Ectodermal cell (in vitro differentiated cells): Measurements from ENCODE around the gene PRKCZ.

Experiments
- H3K27ac ChIP-seq: 2 replicates; pipeline ENCODE4 v1.7.0; 2013; ENCODE audit warnings: mild to moderate bottlenecking, low read depth, low read length; ENCODE audit not compliant: insufficient read depth, poor library complexity, severe bottlenecking
- H3K27me3 ChIP-seq: 2 replicates; pipeline ENCODE4 v1.7.0; 2013; ENCODE audit warnings: mild to moderate bottlenecking, low read length; ENCODE audit not compliant: insufficient read depth, control insufficient read depth, poor library complexity, severe bottlenecking
- H3K36me3 ChIP-seq: one replicate; pipeline ENCODE4 v1.7.0; 2013; ENCODE audit warnings: low read length; ENCODE audit not compliant: control insufficient read depth, insufficient read depth
- H3K4me1 ChIP-seq: one replicate; pipeline ENCODE4 v1.7.0; 2013; ENCODE audit warnings: low read length; ENCODE audit not compliant: control insufficient read depth, insufficient read depth
- H3K4me3 ChIP-seq: 2 replicates; pipeline ENCODE4 v1.7.0; 2013; ENCODE audit warnings: low read depth, low read length, control low read depth; ENCODE audit not compliant: insufficient read depth
- H3K9me3 ChIP-seq: 2 replicates; pipeline ENCODE4 v1.7.0; 2013; ENCODE audit warnings: mild to moderate bottlenecking, low read length, moderate library complexity; ENCODE audit not compliant: control insufficient read depth
- WGBS, 2 experiments: methylation state at CpG; one replicate each; pipeline ENCODE4 v1.1.7; 2013; ENCODE audit warnings: missing lambda C conversion rate in 2 of 2; 5-methylcytosine and 5-hydroxymethylcytosine counted together

PRKCZ gene

DNA sequence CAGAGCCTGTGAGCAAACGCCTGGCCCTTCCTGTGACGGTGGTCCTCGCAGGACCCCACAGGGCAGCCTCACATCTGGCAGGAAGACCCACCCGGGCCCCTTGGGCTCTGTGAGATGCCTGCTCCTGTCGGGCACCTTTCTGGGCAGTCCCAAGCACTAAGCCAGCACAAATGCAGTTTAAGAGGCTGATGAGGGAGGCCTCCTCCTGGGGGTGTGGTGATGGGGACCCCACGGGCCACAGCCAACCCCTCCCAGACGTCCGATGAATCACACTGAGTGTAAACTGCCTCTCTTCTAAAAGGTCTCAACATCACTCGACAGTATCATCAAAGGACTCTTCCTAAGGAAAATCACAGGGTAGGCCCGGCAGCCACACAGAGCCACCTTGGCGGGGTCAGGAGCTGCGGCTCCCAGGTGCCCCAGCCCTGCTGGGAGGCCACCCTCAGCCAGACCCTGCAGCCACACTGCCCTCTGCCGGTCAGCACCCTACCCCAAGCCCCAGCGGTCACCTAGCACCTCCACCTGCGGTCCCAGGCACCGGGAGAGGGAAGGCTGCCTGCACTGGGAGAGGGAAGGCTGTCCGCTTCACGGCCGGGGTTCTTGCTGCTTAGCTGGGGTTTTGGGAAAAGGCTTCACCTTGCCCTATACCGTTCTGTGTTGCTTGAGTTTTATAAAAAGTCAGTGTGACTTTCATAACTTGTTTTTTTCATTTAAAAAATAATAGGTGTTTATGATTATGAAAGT is 3.9 kb upstream of the PRKCZ start:
- H3K4me3 ChIP-seq = no peak overlapping the region
- H3K36me3 ChIP-seq = no peaks in the 10 kb centered on the region
- H3K9me3 ChIP-seq = no peaks in the 10 kb centered on the region
- peaks cover 12% of the 10 kb centered on the region for H3K4me1 ChIP-seq
- no peak overlapping the region for H3K27ac ChIP-seq
- peaks cover 65% of the 10 kb centered on the region for H3K27me3 ChIP-seq
- WGBS, 2 experiments = 50 to 51% methylated on average over 20 of the region's 20 CpGs

DNA sequence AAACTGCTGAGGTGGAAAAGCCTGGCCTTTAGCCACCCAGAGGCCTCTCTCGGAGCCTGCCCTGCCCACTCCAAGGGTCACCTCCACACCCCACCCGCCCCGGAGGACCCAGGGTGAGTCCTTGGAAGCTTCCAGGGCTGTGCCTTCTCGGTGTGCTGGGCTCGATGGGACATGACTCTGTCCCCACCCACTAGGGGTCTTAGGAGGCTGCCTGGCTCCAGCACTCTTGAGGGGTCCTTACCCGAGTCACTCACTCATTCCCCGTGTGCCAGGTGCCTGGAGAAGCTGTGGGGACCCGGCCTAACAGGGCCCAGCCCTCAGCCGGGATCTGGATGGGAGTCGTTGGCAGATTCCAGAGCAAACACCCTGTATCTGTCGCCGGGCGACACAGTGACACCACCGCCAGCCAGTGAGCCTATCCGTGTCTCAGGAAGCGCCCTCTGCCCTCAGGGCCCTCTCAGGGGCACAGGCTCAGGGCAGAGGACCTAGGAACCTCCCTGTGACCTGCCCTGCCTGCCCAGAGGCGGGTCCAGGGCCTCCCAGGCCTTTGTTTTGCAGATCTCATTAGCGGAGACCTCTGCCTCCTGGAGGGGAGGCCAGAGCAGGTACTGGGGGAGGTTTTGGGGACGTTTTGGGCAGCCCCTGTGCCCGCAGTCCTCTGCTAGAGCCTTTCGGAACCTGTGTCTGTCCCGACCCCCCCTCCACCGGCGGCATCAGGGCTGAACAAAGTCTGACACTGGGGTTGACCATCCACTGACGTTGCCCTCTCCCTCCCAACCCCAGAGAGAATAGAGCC is 3.1 kb upstream of the PRKCZ start:
- Histone ChIP-seq H3K4me1 (peaks cover 12% of the 10 kb centered on the region), H3K9me3 (no peaks in the 10 kb centered on the region), H3K4me3 (no peak overlapping the region), H3K27me3 (peaks cover 73% of the 10 kb centered on the region), H3K27ac (no peak overlapping the region), H3K36me3 (no peaks in the 10 kb centered on the region)
- WGBS, 2 experiments = 37 to 38% methylated on average over 25 of the region's 25 CpGs

- Histone ChIP-seq H3K4me3 (no peak overlapping the region), H3K9me3 (no peaks in the 10 kb centered on the region), H3K27me3 (peaks cover 74% of the 10 kb centered on the region), H3K36me3 (no peaks in the 10 kb centered on the region), H3K4me1 (peaks cover 12% of the 10 kb centered on the region), H3K27ac (no peak overlapping the region)
- 73 to 74% methylated on average over 25 of the region's 25 CpGs for WGBS, 2 experiments
Observed at GRCh38 chr1:2047749-2048729, 2.2 kb upstream of the PRKCZ start.

DNA sequence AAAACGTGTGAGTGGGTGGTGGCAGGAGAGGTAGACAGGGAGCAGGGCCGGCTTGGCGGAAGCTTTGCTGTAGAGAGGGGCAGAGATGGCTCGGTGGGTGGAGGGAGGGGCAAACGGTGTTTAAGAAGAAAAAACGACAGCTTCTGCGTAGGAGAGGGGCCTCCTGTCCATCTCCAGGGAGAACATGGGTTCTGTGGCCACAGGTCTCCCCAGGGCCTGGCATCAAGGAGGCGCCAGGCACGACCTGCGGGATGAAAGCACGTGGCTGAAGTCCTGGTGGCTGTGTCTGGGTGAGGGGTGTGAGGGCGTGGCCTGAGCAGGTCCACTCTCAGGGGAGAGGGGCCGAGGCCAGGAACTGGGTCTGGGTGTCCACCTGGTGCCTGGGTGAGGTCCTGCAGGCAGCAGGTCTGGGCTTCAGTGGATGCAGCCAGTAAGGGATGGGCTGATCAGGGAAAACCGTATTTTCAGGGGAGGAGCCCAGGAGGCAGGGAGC is 940 bp upstream of the PRKCZ start:
- H3K27ac ChIP-seq = no peak overlapping the region
- H3K27me3 ChIP-seq = peaks cover 68% of the 10 kb centered on the region
- H3K4me1 ChIP-seq = peaks cover 12% of the 10 kb centered on the region
- H3K9me3 ChIP-seq = no peaks in the 10 kb centered on the region
- H3K36me3 ChIP-seq = no peaks in the 10 kb centered on the region
- 22 to 26% methylated on average over 14 of the region's 14 CpGs for whole genome bisulfite sequencing, 2 experiments
- peak overlapping the region; percentile 61 for H3K4me3 ChIP-seq

- peaks cover 59% of the 10 kb centered on the region for H3K27me3 ChIP-seq
- no peak overlapping the region for H3K27ac ChIP-seq
Observed at GRCh38 chr1:2050461-2050792, 216 bp downstream of the PRKCZ start.

GRCh38 chr1:2050793-2051682 is 827 bp downstream of the PRKCZ start:
- Histone ChIP-seq H3K36me3 (peaks cover 5% of the 10 kb centered on the region), H3K4me1 (peaks cover 12% of the 10 kb centered on the region), H3K9me3 (no peaks in the 10 kb centered on the region), H3K27ac (no peak overlapping the region), H3K4me3 (peak overlapping the region; percentile 61), H3K27me3 (peaks cover 55% of the 10 kb centered on the region)
- 6 to 7% methylated on average over 84 of the region's 84 CpGs for WGBS, 2 experiments

More at GRCh38 chr1:2050461-2050792, 216 bp downstream of the PRKCZ start:
- peaks cover 12% of the 10 kb centered on the region for H3K4me1 ChIP-seq
- no peaks in the 10 kb centered on the region for H3K36me3 ChIP-seq
- peak overlapping the region; percentile 61 for H3K4me3 ChIP-seq
- WGBS, 2 experiments = 0 to 1% methylated on average over 51 of the region's 51 CpGs
- no peaks in the 10 kb centered on the region for H3K9me3 ChIP-seq

- 79 to 80% methylated on average over 16 of the region's 16 CpGs for WGBS, 2 experiments
- H3K27me3 ChIP-seq = peaks cover 50% of the 10 kb centered on the region
- no peaks in the 10 kb centered on the region for H3K9me3 ChIP-seq
- peaks cover 9% of the 10 kb centered on the region for H3K36me3 ChIP-seq
- H3K4me1 ChIP-seq = peaks cover 4% of the 10 kb centered on the region
- no peak overlapping the region for H3K4me3 ChIP-seq
- H3K27ac ChIP-seq = no peak overlapping the region
Observed at GRCh38 chr1:2052054-2052679, 2.0 kb downstream of the PRKCZ start.

DNA sequence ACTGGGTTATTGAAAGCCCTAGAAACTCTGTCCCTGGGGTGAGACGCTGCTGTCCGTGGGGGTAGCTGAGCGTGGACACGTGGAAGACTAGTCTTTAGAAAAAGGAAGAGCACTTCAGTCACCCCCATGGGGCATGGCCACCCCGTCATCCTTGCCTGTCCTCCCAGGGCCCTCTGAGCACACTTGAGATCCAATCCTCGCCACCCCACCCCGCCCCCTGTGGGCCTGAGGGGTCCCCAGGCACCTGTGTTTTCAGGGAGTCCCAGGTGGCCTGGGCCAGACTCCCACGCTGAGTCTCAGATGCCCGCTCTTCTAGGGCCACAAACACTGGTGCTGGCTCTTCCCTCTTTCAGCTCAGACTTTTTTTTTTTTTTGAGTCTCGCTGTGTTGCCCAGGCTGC is 2.5 kb downstream of the PRKCZ start:
- 94% methylated on average over 10 of the region's 10 CpGs for whole genome bisulfite sequencing, 2 experiments
- Histone ChIP-seq H3K27me3 (peaks cover 44% of the 10 kb centered on the region), H3K36me3 (peaks cover 9% of the 10 kb centered on the region), H3K4me3 (no peak overlapping the region), H3K4me1 (no peaks in the 10 kb centered on the region), H3K9me3 (no peaks in the 10 kb centered on the region), H3K27ac (no peak overlapping the region)

DNA sequence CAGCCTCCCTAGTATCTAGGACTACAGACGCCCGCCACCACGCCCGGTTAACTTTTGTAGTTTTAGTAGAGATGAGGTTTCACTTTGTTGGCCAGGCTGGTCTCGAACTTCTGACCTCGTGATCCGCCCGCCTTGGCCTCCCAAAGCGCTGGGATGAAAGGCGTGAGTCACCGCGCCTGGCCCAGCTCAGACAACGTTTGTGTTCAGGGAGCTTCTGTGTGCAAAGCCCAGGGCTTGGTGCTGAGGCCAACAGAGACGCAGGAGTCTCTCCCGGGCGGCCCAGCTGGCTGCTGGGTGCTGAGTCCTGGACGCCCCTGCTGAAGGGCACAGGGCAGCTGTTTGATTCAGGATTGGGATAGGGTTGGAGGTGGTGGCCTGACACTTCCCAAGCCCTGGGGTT is 3.0 kb downstream of the PRKCZ start:
- peaks cover 40% of the 10 kb centered on the region for H3K27me3 ChIP-seq
- H3K36me3 ChIP-seq = peaks cover 9% of the 10 kb centered on the region
- 92 to 93% methylated on average over 17 of the region's 17 CpGs for WGBS, 2 experiments
- no peak overlapping the region for H3K27ac ChIP-seq
- H3K4me3 ChIP-seq = no peak overlapping the region
- H3K9me3 ChIP-seq = no peaks in the 10 kb centered on the region
- H3K4me1 ChIP-seq = no peaks in the 10 kb centered on the region
